BE2C (cell line): ENCODE data around the gene TTC13.

ENCODE experiments used
- DNase-seq: peaks from one replicate; pipeline ENCODE4 v3.0.0-alpha.2; 2020
- H3K27me3 ChIP-seq: fragments of 250-450 bp; sonication (Bioruptor Pico); 2 replicates; pipeline ENCODE4 v1.5.1; 2020; ENCODE audit warnings: mild to moderate bottlenecking
- H3K36me3 ChIP-seq: fragments of 250-450 bp; sonication (Bioruptor Pico); 2 replicates; pipeline ENCODE4 v1.5.1; 2020; ENCODE audit warnings: mild to moderate bottlenecking
- H3K4me1 ChIP-seq: fragments of 250-450 bp; sonication (Bioruptor Pico); 2 replicates; pipeline ENCODE4 v1.5.1; 2020
- H3K4me3 ChIP-seq: 2 replicates; pipeline ENCODE4 v1.5.1; 2011; ENCODE audit warnings: low read depth, low read length
- H3K9me3 ChIP-seq: fragments of 250-450 bp; sonication (Bioruptor Pico); 2 replicates; pipeline ENCODE4 v1.5.1; 2020
- CTCF ChIP-seq: IDR thresholded peaks from 2 replicates; pipeline ENCODE4 v1.5.1; 2012; ENCODE audit warnings: mild to moderate bottlenecking, low read depth, low read length

Gene TTC13

DNA sequence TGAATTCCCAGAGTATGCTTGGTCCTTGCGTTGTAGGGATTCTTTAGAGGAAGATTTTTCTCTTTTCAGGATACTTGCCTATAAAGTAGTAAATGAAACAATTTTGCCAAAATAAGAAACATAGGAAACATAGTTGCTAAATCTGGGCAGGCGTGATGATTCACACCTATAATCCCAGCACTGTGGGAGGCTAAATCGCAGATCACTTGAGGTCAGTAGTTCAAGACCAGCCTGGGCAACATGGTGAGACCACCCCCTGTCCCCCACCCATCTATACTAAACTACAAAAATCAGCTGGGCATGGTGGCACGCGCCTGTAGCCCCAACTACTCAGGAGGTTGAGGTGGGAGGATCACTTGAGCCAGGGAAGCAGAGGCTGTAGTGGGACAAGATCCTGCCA lies 5.2 kb upstream of the TTC13 start:
- Histone ChIP-seq H3K4me3 (no peak overlapping the region), H3K4me1 (no peaks in the 10 kb centered on the region), H3K27me3 (no peaks in the 10 kb centered on the region), H3K36me3 (no peaks in the 10 kb centered on the region), H3K9me3 (no peaks in the 10 kb centered on the region)
- DNase-seq = no peak
- TF ChIP-seq CTCF = no peak

DNA sequence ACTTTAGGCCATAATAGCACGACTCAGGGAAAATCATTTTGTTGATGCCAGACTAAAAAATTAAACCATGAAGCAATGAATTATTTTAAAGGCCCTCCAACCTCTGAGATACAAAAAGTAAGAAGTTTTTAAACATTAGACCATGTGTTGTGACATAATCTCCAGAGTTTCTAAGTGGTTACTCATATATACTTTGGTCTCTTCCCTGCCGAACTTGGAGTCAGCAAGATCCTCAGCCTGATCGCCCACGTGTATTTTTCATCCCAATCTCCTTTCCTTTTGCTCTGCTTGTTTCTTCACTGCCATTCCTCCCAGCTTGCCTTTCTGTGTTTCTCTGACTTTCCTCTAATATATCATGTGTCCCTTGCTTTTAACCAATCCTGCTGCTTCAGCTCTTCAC lies 4.0 kb upstream of the TTC13 start:
- H3K4me1 ChIP-seq = no peaks in the 10 kb centered on the region
- no peak overlapping the region for H3K4me3 ChIP-seq
- TF ChIP-seq CTCF = no peak
- H3K27me3 ChIP-seq = no peaks in the 10 kb centered on the region
- H3K36me3 ChIP-seq = no peaks in the 10 kb centered on the region
- no peaks in the 10 kb centered on the region for H3K9me3 ChIP-seq
- no peak for DNase-seq

- TF ChIP-seq CTCF = no peak
- DNase-seq = no peak
- H3K9me3 ChIP-seq = no peaks in the 10 kb centered on the region
- H3K36me3 ChIP-seq = no peaks in the 10 kb centered on the region
- H3K27me3 ChIP-seq = no peaks in the 10 kb centered on the region
- no peaks in the 10 kb centered on the region for H3K4me1 ChIP-seq
- H3K4me3 ChIP-seq = peak overlapping the region; percentile 89
These were observed 1.3 kb upstream of the TTC13 start for GRCh38 chr1:230979952-230980351.

GRCh38 chr1:230979389-230979716 lies 692 bp upstream of the TTC13 start:
- no peak for DNase-seq
- no peak for TF ChIP-seq CTCF
- Histone ChIP-seq H3K9me3 (no peaks in the 10 kb centered on the region), H3K4me1 (no peaks in the 10 kb centered on the region), H3K27me3 (no peaks in the 10 kb centered on the region), H3K36me3 (no peaks in the 10 kb centered on the region), H3K4me3 (peak overlapping the region; percentile 89)

DNA sequence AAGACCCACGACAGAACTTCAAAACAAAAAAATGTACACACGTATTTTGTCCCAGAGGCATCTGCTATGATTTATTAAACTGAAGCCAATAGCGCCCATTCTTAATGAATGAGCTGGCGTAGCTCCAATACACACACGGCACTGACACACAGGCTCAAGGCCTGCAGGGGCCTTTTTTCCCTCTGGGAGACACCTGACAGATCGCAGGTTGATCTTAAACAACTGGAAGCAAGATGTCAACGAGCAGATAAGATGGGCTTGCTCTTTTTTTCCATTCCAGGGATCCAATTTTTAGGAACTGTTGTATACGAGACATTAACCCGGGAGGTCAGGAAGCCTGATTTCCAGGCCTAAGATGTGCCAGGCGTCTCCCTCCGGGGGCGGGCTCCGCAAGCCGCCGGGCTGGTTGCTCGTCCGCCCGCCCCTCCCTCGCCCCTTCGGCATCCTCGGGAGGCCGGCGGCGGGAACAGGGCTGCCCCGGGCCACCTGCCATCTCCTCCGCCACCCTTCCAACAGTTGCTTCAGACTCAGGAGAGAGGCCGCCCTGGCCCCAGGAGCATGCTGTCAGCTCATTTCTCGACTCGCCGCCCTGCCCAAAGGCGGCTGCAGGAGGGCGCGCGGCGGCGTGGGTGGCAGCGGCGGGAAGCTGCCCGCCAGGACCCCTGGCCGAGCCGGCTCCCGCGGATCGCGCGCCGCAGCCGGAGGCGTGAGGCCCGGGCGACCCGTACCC lies 735 bp downstream of the TTC13 start:
- Histone ChIP-seq H3K27me3 (no peaks in the 10 kb centered on the region), H3K9me3 (no peaks in the 10 kb centered on the region), H3K4me1 (no peaks in the 10 kb centered on the region), H3K4me3 (peak overlapping the region; percentile 74), H3K36me3 (no peaks in the 10 kb centered on the region)
- peak; percentile 56 for DNase-seq
- TF ChIP-seq CTCF = no peak

DNA sequence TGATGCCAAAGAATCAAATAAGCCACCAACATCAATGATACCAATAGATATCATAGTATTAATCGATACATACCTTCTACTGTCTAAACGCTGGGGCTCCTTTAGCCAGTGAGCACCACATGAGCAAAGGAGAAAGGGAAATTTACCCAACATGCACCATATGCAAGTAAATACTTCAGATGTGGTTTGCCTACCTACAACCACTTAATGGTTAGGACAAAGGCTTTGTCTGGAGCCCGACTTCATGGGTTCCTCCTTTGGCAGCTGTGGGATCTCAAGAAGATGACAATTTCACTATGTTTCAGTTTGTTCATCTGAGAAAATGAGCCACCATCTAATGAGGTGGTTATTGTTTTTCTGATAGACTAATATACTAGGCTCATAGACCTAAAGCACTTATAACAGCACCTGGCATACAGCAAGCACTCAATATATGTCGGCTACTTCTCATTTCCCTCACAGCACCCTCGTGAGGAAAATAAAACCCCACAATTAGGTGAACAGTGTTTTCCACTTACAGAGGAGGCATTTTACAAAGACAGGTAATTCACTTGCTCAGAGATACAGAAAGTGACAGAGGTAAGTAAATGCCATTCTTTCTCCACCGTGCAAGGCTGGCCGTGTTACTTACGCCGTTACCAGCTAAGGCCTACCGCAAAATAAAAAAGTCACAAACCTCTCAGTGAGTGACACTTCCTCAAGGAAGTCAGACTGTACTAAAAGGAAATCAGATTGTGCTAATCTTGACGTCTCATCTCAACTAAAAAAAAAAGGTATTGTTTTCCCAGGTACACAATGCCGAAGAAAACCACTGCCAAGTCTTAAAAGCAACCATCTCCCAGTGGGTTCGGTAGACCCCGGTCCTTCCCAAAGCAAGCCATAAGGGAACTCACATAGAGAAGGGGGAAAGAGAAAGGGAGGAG lies 1.6 kb downstream of the TTC13 start:
- no peaks in the 10 kb centered on the region for H3K36me3 ChIP-seq
- no peak for TF ChIP-seq CTCF
- DNase-seq = no peak
- no peaks in the 10 kb centered on the region for H3K9me3 ChIP-seq
- H3K4me3 ChIP-seq = peak overlapping the region; percentile 74
- H3K4me1 ChIP-seq = no peaks in the 10 kb centered on the region
- no peaks in the 10 kb centered on the region for H3K27me3 ChIP-seq
